Stimulated activated CD8-positive, alpha-beta memory T cell treated with anti-CD3 and anti-CD28 coated beads, Interleukin-4, amount 100 ng/mL, for 24 hours (primary cell): ENCODE measurements around the gene TMEM214.

Source experiments
- DNase-seq: peaks from one replicate; pipeline ENCODE4 v3.0.0-alpha.2; 2020; ENCODE audit warnings: low read depth

The TMEM214 gene

GRCh38 chr2:27039871-27040270 lies 7.1 kb downstream of the TMEM214 start:
- no peak for DNase-seq

- no peak for DNase-seq
Observed at GRCh38 chr2:27040282-27040681, 7.5 kb downstream of the TMEM214 start.

- DNase-seq, result no peak
Observed at GRCh38 chr2:27041752-27042151, 9.0 kb downstream of the TMEM214 start.

GRCh38 chr2:27042159-27042661 lies 9.4 kb downstream of the TMEM214 start:
- no peak for DNase-seq

- DNase-seq, result no peak
Observed at GRCh38 chr2:27042985-27043634, 10.3 kb downstream of the TMEM214 start.

GRCh38 chr2:27049422-27050280 lies 16.9 kb downstream of the TMEM214 start:
- peak; percentile 61 for DNase-seq

GRCh38 chr2:27050281-27050995 lies 17.7 kb downstream of the TMEM214 start:
- peak; percentile 77 for DNase-seq

GRCh38 chr2:27050996-27051901 lies 18.5 kb downstream of the TMEM214 start, which contains the start of gene AGBL5:
AGBL5 (plus strand) TSS chr2:27051668; CDS start chr2:27052959, 1,291 bp downstream.
- peak; percentile 89 for DNase-seq

GRCh38 chr2:27051902-27052645 lies 19.3 kb downstream of the TMEM214 start:
- DNase-seq, result no peak

GRCh38 chr2:27053321-27053720 lies 20.6 kb downstream of the TMEM214 start:
- no peak for DNase-seq

- DNase-seq, result no peak
Observed at GRCh38 chr2:27053776-27054175, 21.0 kb downstream of the TMEM214 start.

- no peak for DNase-seq
Observed at GRCh38 chr2:27054721-27055120, 22.0 kb downstream of the TMEM214 start.

GRCh38 chr2:27057184-27057583 lies 24.4 kb downstream of the TMEM214 start:
- DNase-seq, result no peak

GRCh38 chr2:27058210-27058609 lies 25.4 kb downstream of the TMEM214 start:
- DNase-seq, result no peak

- no peak for DNase-seq
Observed at GRCh38 chr2:27059141-27059820, 26.5 kb downstream of the TMEM214 start.

- DNase-seq, result no peak
Observed at GRCh38 chr2:27060323-27060722, 27.6 kb downstream of the TMEM214 start.

GRCh38 chr2:27065128-27065527 lies 32.4 kb downstream of the TMEM214 start:
- DNase-seq, result no peak

- no peak for DNase-seq
Observed at GRCh38 chr2:27067385-27067784, 34.6 kb downstream of the TMEM214 start.

GRCh38 chr2:27069436-27069835 lies 36.7 kb downstream of the TMEM214 start:
- no peak for DNase-seq
